GM15510 (cell line): ENCODE data around the gene PITRM1.

ENCODE experiments used
- POLR2A ChIP-seq: IDR thresholded peaks from 3 replicates; pipeline ENCODE4 v1.6.1; 2011; ENCODE audit warnings: borderline replicate concordance; ENCODE audit not compliant: insufficient read length; ENCODE audit errors: extremely low read depth

PITRM1 gene

DNA sequence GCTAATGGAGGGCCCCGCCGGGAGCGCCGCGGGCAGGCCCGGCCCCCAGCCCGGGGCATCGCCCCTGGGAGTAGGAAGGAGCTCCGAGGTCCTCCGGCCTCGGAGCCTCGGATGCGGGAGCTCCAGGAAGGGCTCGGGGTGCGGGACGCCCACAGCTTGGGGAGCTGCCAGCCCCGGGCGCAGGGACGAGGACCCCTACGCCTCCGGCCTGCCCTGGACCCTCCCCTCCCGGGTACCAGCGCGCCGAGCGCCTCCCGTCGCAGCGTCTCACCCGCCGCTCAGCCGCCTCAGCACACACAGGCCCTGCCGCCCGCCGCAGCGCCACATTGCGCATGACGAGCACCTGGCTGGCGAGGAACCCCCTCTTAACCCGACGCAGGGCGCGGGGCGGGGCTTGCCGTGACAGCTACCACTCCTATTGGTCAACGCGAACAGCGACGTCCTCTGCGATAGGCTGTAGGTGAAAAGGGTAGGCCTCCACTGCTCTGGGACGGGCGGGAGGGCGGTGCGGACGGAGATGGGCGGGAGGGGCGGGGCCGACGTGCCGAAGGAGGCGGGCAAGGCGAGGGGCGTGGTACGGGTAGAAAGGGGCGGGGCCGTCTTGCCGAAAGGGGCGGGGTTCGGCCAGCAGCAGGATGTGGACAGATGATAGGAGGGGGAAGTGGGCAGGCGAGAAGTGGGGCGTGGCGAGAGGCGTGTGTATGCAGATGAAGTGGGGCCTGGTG is at the start of gene PITRM1:
PITRM1 (minus strand) TSS at position 337 of the 725 bp plus-strand sequence; CDS start at position 327, 10 bp downstream.
- TF ChIP-seq POLR2A: peak; percentile 99

- TF ChIP-seq POLR2A: no peak
Observed at GRCh38 chr10:3222068-3222467, 49.5 kb upstream of the PITRM1 start.

DNA sequence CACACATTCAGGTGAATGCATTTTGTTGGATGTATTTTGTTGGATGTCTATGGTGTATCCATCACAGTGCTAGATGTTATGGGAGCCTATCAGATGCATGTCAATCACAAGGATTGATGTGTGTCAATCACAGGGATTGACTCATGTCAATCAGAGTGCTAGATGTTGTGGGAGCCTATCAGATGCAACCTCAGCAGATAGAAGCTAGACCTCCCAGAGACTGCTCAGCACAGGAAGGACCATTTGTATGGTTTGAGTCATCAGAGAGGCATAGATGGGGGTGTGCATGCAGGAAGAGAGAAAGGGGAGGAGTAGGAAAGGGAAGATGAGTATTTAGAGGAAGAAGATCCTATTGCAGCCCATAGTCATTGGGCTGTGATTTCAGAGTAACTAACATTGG is 48.3 kb upstream of the PITRM1 start:
- TF ChIP-seq POLR2A: no peak

- TF ChIP-seq POLR2A: no peak
Observed at GRCh38 chr10:3217853-3218252, 45.3 kb upstream of the PITRM1 start.

DNA sequence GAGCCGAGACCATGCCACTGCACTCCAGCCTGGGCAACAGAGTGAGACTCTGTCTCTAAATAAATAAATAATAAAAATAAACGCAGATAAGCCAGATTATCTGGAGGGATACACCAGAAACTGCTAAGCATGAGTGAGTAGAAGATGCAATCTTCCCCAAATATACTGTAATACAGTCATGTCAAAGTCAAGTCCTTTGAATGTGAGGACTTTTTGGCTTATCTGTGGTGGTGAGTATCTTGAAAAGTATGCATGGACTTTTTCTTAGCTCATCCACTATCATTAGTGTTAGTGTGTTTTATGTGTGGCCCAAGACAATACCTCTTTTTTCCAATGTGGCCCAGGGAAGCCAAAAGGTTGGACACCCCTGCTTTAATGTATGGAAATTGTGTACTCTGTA is 44.7 kb upstream of the PITRM1 start:
- TF ChIP-seq POLR2A: no peak

GRCh38 chr10:3215153-3215775 is 42.7 kb upstream of the PITRM1 start:
- TF ChIP-seq POLR2A: no peak

GRCh38 chr10:3213758-3214515 is 41.4 kb upstream of the PITRM1 start:
- TF ChIP-seq POLR2A: no peak

GRCh38 chr10:3213208-3213607 is 40.6 kb upstream of the PITRM1 start:
- TF ChIP-seq POLR2A: no peak

DNA sequence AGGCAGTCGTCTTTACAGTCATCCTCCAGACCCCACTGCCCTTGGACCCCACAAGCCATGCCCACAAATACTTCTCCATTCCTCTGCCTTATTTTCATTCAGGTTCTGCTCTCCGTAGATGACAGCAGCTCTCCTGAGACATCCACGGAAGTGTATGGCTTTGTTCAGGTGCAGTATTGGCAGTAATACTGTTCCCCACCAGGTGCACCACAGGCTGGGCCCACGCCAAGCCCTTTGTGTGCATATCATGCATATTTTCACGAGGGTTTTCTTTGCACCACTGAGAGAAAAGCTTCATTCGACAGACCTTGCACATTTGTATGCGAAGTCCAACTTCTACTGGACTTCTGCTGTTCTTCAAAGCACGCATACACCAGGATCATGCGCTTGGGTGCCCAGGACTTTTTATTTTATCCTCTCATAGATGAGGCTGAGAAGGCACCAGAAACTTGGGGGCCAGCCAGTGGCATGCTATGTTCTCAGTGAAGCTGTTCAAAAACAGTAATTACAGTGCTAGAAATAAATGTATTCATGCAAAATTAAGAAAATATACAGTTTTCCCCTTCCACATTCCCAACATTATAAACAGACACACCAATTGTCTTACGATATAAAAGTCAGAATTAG is 37.8 kb upstream of the PITRM1 start:
- TF ChIP-seq POLR2A: no peak

DNA sequence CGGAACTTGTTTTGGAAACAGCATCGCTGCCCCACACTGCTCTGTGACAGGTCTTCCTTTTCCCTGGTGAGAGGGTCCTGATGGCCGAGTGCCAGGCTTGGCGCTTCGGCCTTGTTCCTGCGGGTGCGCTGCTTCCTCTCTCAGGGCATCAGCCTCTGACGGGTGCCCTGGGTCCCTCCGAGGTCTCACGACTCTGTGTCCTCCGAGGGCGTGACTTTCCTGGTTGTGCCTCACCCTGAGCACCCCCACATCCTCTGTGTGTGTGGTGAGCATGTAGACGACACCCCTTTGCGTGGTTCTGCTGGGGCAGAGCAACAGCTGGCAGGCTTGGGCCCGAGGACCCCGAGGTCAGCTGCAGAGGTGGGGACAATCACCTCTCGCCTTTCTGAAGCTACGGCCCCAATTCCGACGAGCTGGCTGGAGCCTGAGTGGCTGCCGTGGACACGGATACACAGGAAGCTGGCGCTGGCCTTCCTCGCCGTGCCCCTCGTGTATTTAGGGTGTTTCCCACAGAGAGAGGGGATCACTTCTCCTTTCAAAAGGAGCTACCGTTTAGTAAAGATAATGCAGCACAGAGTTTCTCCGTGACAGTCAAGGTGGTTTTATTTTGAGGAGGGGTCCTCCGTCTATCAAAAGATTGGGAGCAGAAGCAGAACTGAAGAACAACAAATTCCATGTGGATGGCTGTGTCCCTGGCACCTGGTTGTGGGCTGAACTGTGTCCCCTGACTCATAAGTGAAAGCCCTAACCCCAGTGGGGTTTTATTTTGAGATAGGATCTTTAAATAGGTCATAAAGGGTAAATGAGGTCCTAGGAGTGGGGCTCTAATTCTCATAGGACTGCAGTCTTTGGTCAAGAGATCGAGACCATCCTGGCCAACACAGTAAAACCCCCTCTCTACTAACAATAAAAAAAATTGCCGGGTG is 36.2 kb upstream of the PITRM1 start:
- no peak for TF ChIP-seq POLR2A

DNA sequence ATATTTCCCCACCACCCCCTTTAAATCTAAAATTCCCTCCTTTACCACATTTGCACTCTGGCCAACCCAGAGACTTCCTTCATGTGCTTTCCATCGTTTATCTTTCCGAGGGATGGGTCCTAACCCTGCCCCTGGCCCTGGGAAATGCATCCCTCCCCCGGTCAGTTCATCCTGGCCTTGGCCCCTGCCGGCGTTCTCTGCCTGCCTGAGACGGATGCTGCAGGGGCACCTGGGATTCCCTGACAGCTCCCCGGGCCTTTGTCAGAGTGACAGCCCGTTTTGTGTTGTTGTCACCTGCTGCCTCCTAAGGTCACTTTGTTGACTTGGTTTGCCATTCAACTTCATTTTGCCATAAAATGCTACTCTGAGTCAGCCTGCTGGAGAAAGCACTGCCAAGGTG is 34.8 kb upstream of the PITRM1 start:
- TF ChIP-seq POLR2A: no peak

DNA sequence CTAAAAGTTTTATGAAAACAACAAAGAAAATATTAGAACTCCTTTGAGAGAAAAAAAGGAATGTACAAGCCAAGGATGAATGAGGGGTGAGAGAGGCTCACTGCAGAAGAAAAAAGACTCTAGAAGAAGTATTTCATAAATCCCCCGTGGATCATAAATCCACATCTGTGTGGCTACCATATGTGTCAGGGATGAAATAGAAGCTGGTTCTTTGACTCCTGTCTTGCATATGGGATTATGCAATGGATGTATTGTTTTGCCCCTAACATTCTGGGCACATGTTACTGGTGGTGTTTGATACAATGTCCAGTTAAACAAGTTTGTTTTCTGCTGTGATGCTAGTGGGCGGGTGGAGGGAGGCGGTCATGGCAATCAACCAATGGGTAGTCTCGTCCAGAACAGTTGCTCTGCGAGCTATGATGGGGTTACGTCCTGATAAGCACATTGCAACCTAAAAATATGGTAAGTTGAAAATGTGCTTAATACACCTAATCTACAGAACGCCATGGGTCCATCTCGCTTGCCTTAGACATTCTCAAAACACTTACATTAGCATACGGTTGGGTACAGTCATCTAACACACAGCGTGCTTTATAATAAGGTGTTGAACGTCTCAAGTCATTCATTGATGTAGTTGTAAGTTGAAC is 34.1 kb upstream of the PITRM1 start:
- TF ChIP-seq POLR2A: no peak

- TF ChIP-seq POLR2A: no peak
Observed at GRCh38 chr10:3203972-3204371, 31.4 kb upstream of the PITRM1 start.

DNA sequence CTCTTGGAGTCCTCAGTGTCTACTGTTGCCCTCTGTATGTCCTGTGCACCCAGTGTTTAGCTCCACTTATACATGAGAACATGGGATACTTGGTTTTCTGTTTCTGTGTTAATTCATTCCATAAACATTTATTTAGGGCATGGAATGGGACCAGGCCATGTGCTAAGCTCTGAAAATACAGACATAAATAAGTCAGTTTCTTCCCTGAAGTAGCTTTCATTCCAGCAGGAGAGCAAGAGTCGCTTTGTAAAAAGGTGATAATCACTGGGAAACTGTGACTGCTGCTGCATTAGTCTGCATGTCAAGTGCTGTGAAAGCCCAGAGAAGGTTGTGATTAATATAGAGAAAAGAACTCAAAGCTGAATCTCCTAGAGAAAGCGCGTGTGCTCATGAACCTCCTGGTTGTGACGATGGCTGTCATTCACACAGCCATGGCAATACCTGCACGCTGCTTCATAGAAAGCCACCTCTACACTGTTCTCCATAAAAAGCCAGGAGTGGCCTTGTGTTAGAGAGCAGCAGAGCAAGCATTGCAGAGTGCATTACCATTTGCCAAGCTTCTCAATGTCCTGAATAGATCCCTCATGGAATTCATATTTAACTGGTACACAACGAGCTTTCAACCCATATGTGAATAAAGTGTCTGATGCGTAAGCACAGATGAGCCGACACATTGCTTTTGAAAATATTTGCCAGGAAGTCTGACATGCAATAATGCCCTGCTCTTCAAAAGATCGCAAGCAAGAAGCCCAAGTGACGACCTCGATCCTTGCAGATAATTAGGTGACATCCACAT is 30.6 kb upstream of the PITRM1 start:
- no peak for TF ChIP-seq POLR2A

- TF ChIP-seq POLR2A: no peak
Observed at GRCh38 chr10:3201796-3202195, 29.2 kb upstream of the PITRM1 start.
